Stimulated activated CD8-positive, alpha-beta memory T cell treated with anti-CD3 and anti-CD28 coated beads, Interleukin-7, amount 100 ng/mL, for 24 hours (primary cell): ENCODE measurements around the gene CYSLTR1.
"Not testable (repeated sequence)": the region's sequence is repeated elsewhere in the genome, so short reads cannot be mapped to it uniquely, and the experiment has no call there.

Experiments
- DNase-seq: peaks from one replicate; pipeline ENCODE4 v3.0.0-alpha.2; 2020; ENCODE audit warnings: low read depth

CYSLTR1 gene, protein sequence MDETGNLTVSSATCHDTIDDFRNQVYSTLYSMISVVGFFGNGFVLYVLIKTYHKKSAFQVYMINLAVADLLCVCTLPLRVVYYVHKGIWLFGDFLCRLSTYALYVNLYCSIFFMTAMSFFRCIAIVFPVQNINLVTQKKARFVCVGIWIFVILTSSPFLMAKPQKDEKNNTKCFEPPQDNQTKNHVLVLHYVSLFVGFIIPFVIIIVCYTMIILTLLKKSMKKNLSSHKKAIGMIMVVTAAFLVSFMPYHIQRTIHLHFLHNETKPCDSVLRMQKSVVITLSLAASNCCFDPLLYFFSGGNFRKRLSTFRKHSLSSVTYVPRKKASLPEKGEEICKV

DNA sequence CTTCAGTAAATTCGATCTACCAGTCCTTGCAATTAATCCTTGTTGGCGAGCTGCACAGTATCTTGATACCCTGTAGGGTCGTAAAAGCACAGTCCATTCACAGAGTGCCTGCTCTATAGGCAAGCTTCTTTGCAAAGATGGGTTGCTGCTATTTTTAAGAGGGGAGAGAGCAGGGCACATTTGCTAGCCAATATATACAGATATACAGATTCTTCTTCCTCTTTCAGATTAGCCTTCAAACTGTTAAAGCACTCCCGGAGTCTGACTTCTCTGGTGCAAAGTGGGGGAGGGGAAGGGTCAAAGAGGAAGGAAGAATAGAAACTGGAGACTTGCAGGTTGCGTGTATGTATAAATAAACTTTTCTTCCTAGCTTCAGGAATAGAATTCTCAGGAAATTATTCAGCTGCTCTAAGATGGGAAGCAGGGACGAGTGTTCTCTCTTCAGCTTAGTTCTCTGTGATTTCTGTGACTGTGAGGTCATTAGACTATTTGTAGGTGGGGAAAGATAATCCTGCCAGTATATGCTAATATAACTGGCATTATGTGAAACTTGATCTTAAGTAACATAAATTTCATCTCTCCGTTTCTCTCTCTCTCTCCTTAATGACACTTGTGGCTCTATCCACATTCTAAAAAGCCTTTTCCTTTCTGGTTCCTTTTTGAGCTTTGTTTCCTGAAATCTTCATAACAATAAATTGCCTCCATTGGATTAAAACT lies at the start of gene CYSLTR1:
TSS of gene CYSLTR1 (minus strand) at position 242 of the 717 bp plus-strand sequence. CDS start 53,865 bp downstream, outside the sequence.
- no peak for DNase-seq

DNA sequence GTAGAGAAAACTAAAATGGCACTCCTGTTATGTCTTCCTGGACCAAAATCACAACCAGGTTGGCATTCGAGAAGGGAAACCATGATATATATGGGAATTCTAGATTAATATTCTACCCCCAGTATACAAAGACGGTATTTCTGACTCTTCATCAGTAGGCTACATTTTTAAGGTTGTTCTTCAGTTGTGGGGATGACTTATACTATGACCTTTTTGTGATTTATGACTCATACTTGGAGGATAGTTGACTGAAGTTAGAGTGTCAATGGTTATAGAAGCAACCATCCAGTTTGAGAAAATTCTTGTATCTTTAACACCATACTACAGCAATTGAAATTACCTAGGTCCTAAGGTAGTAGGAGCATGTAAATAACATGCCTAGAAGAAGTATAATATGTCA lies 49.8 kb upstream of the CYSLTR1 start:
- DNase-seq, result no peak

DNA sequence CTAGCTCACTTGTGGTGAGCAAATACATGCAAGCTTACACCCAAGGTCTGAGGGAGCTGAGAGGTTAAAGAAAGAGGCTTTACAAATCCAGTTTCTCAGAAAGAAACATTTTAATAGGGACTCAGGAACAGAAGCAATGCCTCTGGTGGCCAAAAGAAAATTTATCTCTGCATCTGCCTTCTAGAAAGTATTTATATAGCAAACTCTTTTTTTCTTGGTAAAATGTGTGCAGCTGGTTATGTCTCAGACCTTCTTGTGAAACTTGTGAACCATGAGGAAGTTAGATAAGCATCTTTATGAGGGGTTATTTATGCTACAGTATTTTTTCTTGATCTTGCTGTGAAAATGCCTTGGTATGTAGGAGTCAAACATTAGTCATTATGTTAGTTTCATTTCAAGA lies 48.5 kb upstream of the CYSLTR1 start:
- no peak for DNase-seq

DNA sequence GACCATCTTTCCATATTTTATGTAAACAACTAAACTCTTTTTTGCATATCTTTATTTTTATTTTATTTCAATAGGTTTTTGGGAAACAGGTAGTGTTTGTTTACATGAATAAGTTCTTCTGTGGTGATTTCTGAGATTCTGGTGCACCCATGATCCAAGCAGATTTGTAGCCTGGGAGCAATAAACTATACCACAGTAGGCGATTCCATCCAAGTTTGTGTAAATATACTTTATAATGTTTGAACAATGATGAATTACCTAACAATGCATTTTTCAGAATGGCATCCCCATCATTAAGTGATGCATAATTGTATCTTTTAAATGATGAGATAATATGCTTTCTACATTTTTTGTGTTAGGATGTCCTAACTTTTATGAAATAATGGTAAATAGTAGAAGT lies 39.2 kb upstream of the CYSLTR1 start:
- DNase-seq, result no peak

DNA sequence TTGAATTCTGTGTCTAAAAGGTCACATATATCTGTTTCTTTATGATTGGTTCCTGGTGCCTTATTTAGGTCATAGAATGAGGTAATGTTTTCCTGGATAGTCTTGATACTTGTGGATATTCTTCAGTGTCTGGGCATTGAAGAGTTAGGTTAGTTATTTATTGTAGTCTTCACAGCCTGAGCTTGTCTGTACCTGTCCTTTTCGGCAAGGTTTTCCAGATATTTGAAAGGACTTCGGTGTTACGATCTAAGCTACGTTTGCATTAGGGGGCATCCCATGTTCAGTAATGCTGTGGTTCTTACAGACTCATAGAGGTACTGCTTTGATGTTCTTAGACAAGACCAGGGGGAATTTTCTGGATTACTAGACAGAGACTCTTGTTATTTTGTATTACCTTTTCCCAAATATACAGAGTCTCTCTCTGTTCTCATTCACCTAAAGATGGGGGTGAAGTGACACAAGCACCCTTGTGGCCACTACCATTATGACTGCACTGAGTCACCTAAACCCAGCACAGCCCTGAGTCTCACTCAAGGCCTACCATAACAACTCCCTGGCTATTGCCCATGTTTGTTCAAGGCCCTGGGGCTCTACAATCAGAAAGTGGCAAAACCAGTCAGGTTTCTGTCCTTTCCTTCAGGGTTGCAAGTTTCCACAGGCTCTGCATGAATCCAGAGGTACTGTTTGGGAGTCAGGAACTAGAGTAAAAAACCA lies 30.1 kb upstream of the CYSLTR1 start:
- DNase-seq, result no peak

DNA sequence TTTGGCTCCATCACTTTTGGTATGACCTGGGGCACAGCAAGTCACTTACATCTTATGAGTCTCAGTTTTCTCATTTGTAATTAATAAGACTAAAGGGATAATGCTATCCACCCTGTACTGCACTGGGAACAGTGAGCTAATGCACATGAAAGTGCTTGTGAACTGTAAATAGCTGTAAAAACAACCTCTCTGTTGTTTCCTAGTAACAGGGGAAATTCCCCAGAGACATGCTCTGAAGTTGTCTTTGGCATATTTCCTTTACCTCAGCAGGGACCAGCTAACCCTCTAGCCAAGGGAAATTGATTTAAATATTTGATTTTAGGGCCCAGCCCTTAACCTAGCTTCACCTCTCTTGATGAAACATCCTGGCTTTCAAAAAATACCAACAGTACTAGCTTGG lies 6.1 kb upstream of the CYSLTR1 start:
- DNase-seq, result no peak

DNA sequence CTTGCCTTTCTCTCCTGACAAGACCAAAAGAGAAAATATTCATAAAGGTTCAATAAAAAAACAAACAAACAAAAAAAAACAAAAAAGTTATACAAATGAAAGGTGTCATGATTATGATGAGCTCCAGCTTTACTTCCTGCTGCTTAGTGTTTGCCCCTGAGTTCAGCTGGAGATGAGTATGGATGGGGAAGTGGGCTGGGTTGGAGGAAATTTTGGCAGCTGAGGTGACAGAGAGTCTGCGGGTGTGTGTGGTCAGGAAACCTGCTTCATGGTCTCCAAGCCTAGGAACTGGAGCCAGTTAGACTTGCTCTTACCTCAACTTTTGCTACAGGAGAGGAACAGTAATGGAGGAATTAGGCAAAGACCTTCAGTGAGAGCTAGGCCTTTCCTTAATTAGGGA lies 4.3 kb upstream of the CYSLTR1 start:
- no peak for DNase-seq

DNA sequence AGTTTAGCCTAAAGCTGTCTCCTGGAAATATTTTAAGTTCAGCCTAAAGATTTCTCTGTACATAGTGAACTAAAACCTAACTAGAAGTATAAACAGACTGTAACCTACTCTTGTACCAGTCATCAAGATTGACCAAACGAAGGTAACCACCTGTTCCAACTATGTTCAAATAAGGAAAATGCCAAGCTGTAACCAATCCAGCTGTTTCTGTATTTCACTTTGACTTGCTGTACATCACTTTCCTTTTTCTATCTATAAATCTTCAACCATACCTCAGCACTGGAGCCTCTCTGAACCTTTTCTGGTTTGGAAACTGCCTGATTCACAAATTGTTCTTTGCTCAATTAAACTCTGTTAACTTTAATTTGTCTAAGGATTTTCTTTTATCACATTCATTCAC lies 3.1 kb upstream of the CYSLTR1 start:
- DNase-seq, result no peak

DNA sequence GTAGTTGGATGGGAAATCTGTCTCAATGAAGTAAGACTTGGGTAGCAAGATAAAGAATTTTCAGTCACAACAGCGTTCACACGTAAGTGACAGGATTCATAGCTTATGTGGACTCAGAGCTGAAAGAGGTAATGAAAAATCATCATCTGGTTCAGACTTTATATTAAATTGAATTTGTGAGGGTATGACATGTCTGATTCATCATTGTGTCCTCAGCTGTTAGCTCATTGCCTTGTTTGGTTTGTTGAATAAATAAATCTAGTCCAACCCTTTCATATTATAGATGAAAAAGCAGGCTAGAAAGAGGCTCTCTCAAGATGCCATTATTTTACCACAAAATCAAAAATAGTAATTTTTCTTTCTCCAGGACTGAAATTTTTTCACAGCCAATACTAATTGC lies 2.7 kb upstream of the CYSLTR1 start:
- no peak for DNase-seq

DNA sequence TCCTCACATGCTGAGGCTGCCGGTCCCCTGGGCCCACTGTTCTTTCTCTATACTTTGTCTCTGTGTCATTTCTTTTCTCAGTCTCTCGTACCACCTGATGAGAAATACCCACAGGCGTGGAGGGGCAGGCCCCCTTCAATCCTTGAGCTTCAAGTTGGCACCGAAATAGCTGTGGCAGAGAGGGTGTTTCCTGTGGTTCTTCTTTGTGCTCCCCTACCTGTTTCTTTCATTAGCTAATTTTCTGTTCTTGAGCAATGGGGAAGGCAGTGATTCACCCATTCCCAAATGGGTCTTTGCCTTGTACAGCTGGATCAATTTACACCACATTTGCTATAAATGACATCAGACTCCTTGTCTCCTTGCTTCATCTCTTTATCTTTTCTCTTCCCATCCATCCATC lies 2.1 kb upstream of the CYSLTR1 start:
- no peak for DNase-seq

DNA sequence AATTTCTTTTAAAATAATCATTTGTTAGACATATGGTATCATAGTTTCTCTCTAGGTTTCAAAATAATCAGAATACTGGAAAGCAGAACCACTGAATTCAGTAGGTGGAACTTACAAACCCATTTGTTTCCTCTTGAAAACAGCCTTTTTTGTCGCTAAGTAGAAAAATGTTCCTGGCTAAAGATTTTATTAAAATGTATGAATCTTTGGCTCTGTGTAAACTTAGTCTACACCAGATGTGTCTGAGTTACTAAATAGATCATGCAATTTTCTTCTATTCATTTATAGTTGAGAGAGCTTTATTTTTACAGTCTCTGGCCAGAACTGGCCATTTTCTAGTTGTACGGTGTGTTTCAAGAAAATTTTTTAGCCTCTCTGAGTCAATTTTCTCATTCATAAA lies 1.0 kb downstream of the CYSLTR1 start:
- DNase-seq, result no peak

DNA sequence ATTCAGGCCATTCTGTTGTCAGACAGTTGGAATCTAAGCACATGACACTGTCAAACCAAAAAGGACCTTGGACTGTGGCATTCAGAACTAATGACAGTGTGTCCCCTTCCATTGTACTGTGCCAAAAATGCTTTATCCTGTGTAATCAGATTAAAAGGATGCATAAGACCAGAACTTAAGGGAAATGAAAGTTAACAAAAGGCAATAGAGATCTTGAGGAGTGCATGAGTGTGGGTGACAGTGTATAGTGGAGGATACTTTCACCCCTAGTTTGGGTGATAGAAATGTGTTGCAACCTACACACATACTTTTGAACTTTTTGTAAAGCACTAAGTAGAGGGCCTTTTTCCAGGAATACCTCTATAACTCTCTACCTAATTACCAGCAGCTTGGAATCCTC lies 4.5 kb downstream of the CYSLTR1 start:
- DNase-seq, result no peak

DNA sequence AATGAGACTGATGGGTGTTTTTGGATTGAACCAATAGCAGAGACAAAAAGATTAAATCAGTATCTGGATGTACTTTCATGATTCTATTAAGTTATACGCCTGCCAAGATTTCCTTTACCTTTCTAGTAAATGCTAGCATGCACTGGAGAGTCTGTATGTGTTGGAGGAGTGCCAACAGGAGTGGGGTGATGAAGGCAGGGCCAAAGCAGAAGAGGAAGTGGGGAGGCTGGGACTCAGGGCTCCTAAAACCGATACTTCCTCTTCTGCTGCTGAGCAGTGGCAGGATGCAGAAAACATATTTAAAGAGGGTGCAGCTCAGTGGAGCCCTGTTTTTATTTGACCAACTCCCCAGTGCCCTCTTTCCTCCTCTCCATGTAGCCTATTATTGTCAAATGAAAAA lies 5.6 kb downstream of the CYSLTR1 start:
- DNase-seq, result no peak

DNA sequence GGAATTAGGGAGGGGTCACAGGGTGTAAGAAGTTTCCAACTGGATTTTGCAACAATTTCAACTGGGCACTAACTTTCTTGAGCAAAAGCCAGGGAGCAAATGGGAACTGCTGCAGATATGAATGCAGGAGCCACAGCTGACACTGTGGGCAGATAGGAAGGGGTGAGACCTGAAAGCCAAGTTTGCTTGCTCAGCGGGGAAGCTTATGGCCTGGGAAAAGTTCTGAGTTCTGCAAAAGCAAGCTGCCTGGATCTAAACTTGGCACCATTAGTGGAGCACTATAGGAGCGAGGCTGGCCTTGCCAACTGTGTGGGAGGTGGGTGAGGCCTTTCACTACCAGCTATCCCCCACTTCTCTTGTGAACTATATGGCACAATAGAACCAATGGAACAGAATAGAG lies 11.1 kb downstream of the CYSLTR1 start:
- no peak for DNase-seq

DNA sequence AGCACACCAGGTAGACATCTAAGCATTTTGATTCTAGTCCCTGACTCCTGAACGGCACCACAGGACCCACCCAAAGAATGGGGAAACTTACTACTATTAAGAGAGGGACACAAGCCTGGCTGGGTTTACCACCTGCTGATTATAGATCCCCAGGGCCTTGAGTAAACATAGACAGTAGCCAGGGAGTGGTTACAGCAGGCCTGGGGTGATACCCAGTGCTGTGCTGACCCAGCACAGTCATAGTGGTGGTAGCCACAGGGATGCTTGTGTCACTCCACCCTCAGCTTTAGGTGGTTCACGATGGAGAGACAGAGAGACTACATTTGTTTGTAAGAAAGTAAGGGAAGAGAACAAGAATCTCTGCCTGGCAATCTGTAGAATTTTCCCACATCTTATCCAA lies 11.7 kb downstream of the CYSLTR1 start:
- no peak for DNase-seq

DNA sequence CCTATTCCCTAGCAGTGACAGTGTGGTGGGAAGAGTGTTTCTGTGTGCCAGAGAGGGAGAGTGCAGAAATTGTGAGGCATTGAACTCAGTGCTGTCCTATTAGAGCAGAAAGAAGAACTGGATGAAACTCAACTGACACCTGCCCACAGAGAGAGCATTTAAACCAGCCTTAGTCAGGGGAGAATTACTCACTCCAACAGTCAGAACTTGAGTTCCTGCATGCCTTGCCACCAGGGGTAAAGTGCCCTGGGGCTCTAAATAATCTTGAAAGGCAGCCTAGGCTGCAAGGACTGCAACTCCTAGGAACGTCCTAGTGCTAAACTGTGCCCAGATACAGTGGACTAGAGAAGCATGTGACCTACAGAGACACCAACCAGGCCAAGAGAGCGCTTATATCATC lies 12.8 kb downstream of the CYSLTR1 start:
- DNase-seq, result no peak

DNA sequence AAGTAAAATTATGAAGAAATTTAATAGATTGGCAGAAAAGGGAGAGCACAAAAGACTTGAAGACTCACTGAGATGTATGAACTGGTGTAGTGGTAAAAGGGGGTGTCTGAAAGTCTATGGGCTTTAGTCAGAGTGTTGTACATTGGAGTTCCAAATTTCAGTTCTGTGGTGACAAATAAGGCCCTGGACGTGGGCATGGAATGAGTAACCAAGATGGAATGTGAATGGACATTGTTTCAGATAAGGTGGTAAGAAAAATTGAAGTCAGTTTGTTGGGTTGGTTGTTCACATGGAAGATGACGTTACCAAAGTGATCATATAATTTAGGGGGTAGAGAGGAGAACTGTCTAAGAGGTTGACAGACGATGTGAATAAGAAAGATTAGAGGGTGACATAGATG lies 13.9 kb downstream of the CYSLTR1 start:
- no peak for DNase-seq

DNA sequence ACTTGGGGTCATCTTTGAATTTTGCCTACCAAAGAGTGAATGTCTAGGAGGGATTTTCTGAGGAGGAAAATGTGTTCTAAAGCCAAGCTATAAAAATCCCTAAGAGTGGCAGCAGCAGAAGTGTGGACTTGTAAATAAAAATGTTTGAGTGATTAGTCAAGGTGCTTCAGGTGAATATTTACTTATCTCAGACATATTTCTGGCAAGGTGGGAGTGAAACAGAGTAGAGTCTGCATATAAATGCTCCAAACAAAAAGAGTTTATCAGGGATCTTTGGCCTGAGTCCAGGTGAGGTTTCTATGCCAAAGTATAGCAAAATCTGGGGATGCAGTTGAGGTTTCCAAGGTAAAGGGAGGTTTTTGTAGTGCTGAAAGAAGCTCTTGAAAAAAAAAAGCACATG lies 19.7 kb downstream of the CYSLTR1 start:
- no peak for DNase-seq

DNA sequence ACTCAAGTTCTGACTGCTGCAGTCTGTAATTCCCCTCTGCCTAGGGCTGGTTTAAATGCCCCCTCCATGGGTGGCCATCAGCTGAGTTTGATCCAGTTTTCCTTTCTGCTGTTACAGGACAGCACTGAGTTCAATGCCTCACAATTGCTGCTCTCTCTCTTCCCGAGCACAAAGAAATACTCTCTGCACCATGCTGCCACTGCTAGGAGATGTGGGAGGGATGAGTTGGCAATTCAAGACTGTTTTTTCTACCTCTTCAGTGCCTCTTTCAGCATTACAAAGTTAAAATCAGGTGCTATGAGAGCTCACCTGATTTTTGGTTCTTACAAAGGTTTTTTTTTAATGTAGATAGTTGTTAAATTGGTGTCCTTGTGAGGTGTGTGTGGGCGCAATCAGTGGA lies 24.3 kb downstream of the CYSLTR1 start:
- DNase-seq, result no peak

DNA sequence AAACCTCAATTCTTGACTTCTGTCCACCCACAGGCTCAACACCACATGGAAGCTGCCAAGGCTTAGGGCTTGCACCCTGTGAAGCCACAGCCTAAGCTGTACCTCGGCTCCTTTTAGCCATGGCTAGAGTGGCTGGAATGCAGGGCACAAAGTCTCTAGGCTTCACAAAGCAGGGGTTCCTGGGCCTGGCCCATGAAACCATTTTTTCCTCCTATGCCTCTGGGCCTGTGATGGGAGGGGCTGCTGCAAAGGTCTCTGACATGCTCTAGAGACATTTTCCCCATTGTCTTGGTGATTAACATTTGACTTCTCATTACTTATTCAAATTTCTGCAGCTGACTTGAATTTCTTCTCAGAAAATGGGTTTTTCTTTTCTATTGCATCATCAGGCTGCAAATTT lies 26.5 kb downstream of the CYSLTR1 start:
- not testable (repeated sequence) for DNase-seq

DNA sequence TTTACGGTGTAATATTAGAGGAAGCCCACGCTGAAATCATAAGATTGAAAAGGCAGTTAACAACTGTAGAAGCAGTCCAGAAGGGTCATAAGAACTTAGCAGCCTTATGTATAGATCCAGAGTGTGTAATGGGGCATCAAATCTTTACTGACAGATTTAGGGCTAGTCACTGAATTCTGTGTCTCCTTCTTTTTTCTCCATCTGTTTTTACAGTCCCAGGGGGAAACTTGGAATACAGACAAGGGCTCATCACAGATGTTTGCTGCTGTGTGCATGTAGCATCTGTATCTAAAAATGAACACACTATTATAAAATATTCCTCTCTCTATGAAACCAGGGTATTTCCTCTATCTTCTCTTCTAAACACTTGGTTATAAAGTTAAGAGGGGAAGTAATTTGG lies 43.9 kb downstream of the CYSLTR1 start:
- no peak for DNase-seq

DNA sequence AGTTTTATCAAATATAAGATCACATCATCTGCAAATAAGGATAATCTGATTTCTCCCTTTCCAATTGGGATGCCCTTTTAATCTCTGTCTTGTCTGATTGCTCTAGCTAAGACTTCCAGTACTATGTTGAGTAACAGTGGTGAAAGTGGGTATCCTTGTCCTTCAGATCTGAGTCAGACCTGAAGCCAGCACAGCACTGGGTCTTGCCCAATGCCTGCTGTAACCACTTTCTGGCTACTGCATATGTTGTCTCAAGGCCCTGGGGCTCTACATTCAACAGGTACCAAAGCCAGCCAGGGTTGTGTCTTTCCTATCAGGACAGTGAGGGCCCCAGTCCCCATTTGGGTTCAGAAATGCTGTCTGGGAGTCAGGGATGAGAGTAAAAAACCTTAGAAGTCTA lies 90.3 kb downstream of the CYSLTR1 start:
- DNase-seq, result no peak

DNA sequence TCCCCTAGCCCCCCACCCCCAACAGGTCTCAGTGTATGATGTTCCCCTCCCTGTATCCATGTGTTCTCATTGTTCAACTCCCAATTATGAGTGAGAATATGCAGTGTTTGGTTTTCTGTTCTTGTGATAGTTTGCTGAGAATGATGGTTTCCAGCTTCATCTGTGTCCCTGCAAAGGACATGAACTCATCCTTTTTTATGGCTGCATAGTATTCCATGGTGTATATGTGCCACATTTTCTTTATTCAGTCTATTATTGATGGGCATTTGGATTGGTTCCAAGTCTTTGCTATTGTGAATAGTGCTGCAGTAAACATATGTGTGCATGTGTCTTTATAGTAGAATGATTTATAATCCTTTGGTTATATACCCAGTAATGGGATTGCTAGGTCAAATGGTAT lies 101.4 kb downstream of the CYSLTR1 start:
- DNase-seq, result not testable (repeated sequence)
